Activated CD8-positive, alpha-beta T cell treated with anti-CD3 and anti-CD28 coated beads for 36 hours (primary cell): ENCODE measurements around the gene EFHC1. TPM values are rescaled to one million over a fixed set of nuclear protein-coding genes. Genes with fewer than 3 reads are reported as not detected.

ENCODE experiments used
- ATAC-seq: fragments of 200-7000 bp; cut with Tn5 transposase; one replicate; pipeline ENCODE4 v1.10.0; 2021; ENCODE audit warnings: mild to moderate bottlenecking, moderate library complexity
- CTCF ChIA-PET: fragments of 350-600 bp; sonication (Branson Sonifier 250); formaldehyde crosslinking; loops from one replicate; lab custom pipeline; 2021; ENCODE audit warnings: antibody characterized with exemption; lab: Charles Lee
- POLR2A ChIA-PET: fragments of 350-600 bp; sonication (Branson Sonifier 250); formaldehyde crosslinking; loops from one replicate; lab custom pipeline; 2021; ENCODE audit warnings: antibody characterized with exemption; lab: Charles Lee
- DNase-seq: peaks from one replicate; pipeline ENCODE4 v3.0.0-alpha.2; 2020
- H3K27ac Mint-ChIP-seq: one replicate; pipeline ENCODE4 v1.8.0; 2021; ENCODE audit warnings: mild to moderate bottlenecking, mixed read lengths
- H3K27me3 Mint-ChIP-seq: one replicate; pipeline ENCODE4 v1.8.0; 2021; ENCODE audit warnings: mixed read lengths
- H3K36me3 Mint-ChIP-seq: one replicate; pipeline ENCODE4 v1.8.0; 2021; ENCODE audit warnings: low read depth, mixed read lengths
- H3K4me1 Mint-ChIP-seq: one replicate; pipeline ENCODE4 v1.8.0; 2021; ENCODE audit warnings: low read depth, mixed read lengths
- H3K4me3 Mint-ChIP-seq: one replicate; pipeline ENCODE4 v1.8.0; 2021; ENCODE audit warnings: mild to moderate bottlenecking, moderate library complexity, mixed read lengths
- H3K9me3 Mint-ChIP-seq: one replicate; pipeline ENCODE4 v1.8.0; 2021; ENCODE audit warnings: mixed read lengths
- intact Hi-C: fragments of 100-400 bp; cut with micrococcal nuclease; formaldehyde crosslinking; loops from one replicate; pipeline ENCODE4 v1.10.0; 2022
- total RNA-seq, 2 experiments: library from RNA; stranded (reverse); gene quantifications; one replicate each; pipeline ENCODE4 v1.2.3, GENCODE V29; 2021
- TF ChIP-seq, protein P1 (sequence below): fragments of 200-600 bp; IDR thresholded peaks from one replicate; pipeline ENCODE4 v1.8.0; 2022; ENCODE audit warnings: antibody characterized with exemption, mild to moderate bottlenecking

The EFHC1 gene
- total RNA-seq, 2 experiments from 2014 or later, result 1.9 to 2.1 TPM

DNA sequence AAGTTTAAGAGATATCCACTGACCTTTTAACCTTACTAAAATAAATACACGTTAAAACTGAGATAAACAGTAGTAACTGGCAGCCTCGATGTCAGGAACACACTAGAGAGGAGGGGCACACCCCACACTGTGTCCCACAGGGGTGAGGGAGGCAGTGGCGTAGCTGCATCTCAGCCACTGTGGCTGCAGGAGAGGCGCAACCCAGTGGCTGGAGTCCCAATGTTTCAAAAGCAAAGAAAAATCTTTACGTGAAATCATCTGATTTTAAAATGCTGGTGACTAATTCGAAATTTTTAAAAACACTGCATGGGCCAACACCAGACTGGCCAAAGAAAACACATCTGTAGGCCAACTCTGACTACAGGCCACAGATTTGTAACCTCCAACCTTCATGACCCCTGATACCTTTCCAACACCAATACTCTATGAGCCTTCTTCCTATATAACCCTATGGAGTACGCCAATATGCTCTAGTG is 102.0 kb downstream of the EFHC1 start:
- H3K27me3 Mint-ChIP-seq, result no peaks in the 10 kb centered on the region
- H3K4me1 Mint-ChIP-seq, result peaks cover 6% of the 10 kb centered on the region
- TF ChIP-seq, protein P1, sequence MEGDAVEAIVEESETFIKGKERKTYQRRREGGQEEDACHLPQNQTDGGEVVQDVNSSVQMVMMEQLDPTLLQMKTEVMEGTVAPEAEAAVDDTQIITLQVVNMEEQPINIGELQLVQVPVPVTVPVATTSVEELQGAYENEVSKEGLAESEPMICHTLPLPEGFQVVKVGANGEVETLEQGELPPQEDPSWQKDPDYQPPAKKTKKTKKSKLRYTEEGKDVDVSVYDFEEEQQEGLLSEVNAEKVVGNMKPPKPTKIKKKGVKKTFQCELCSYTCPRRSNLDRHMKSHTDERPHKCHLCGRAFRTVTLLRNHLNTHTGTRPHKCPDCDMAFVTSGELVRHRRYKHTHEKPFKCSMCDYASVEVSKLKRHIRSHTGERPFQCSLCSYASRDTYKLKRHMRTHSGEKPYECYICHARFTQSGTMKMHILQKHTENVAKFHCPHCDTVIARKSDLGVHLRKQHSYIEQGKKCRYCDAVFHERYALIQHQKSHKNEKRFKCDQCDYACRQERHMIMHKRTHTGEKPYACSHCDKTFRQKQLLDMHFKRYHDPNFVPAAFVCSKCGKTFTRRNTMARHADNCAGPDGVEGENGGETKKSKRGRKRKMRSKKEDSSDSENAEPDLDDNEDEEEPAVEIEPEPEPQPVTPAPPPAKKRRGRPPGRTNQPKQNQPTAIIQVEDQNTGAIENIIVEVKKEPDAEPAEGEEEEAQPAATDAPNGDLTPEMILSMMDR, result no peak
- H3K9me3 Mint-ChIP-seq, result no peaks in the 10 kb centered on the region
- H3K27ac Mint-ChIP-seq, result no peak overlapping the region
- ChIA-PET POLR2A (interaction anchor here (0.9 kb wide), 1 partner anchor 10 kb away, joined by 3 read pairs; no protein-coding TSS in a partner anchor), CTCF (interaction anchor here (1.4 to 1.7 kb wide), 2 partner anchors 13 to 26 kb away, joined by 3 to 5 read pairs; no protein-coding TSS in a partner anchor)
- intact Hi-C loops, result no loop called here
- DNase-seq (no peak), ATAC-seq (no peak)
- no peaks in the 10 kb centered on the region for H3K36me3 Mint-ChIP-seq
- H3K4me3 Mint-ChIP-seq, result no peak overlapping the region

DNA sequence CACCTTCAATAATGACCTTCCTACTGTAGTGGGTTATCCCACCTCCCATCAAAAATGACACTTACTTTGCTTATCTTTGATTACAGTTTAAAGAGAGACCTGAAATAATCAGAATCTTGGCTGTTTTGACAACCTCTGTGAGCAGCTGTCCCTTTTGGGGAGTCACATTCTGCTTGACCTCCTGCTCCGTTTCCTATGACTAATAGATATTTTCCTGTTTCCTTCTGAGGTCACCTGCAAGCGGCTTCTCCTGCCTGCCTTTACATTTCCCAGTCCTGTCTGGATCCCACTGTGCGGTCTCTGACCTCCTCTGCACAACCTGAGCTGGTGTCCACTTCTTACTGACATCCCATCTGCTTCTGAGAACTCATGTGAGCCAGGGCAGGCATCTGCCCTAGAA is 102.5 kb downstream of the EFHC1 start:
- no peak overlapping the region for H3K4me3 Mint-ChIP-seq
- H3K36me3 Mint-ChIP-seq, result no peaks in the 10 kb centered on the region
- peaks cover 3% of the 10 kb centered on the region for H3K4me1 Mint-ChIP-seq
- no peaks in the 10 kb centered on the region for H3K9me3 Mint-ChIP-seq
- TF ChIP-seq, protein P1, result no peak
- ATAC-seq (no peak), DNase-seq (no peak)
- no peak overlapping the region for H3K27ac Mint-ChIP-seq
- POLR2A ChIA-PET, result interaction anchor here (0.9 kb wide), 1 partner anchor 9 kb away, joined by 3 read pairs; no protein-coding TSS in a partner anchor
- CTCF ChIA-PET, result interaction anchor here (1.4 to 1.7 kb wide), 2 partner anchors 13 to 27 kb away, joined by 3 to 5 read pairs; no protein-coding TSS in a partner anchor
- intact Hi-C loops, result no loop called here
- no peaks in the 10 kb centered on the region for H3K27me3 Mint-ChIP-seq

DNA sequence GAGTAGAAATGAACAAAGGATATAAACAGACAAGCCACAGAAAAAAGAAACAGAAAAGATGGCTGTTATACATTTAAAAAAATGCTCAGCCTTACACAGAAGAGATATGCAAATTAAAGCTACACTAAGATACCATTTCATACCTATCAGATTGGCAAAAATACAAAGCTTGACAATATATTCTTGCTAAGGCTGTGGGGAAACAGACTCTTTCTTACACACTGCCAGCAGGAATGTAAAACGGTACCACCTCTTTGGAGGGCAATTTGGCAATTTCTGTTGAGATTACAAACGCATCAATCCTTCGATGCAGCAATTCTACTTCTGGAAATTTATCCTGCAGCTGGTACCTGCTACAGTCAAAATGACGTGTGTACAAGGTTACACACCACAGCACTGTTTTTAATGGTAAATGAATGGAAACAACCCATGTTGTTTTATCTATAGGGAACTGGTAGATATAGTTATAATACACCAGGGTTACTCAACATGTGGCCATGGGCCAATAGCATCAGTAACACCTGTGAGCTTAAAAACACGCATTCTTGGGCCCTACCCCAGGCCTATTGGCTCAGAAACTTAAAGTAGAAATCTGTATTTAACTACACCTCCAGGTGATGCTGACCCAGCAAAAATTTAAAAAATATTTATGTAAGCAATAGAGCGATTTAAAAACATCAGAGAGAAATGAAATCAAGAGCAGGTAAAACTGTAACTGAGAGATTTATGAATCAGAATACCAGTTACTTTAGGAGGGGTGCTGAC is 103.4 kb downstream of the EFHC1 start:
- ChIA-PET POLR2A (interaction anchor here (0.9 kb wide), 1 partner anchor 8 kb away, joined by 3 read pairs; no protein-coding TSS in a partner anchor), CTCF (interaction anchor here (1.2 to 1.4 kb wide), 2 partner anchors 12 to 51 kb away, joined by 3 read pairs; no protein-coding TSS in a partner anchor)
- intact Hi-C loops, result no loop called here
- no peak overlapping the region for H3K27ac Mint-ChIP-seq
- TF ChIP-seq, protein P1, result no peak
- H3K36me3 Mint-ChIP-seq, result no peaks in the 10 kb centered on the region
- H3K9me3 Mint-ChIP-seq, result no peaks in the 10 kb centered on the region
- no peak for ATAC-seq
- no peak overlapping the region for H3K4me3 Mint-ChIP-seq
- no peaks in the 10 kb centered on the region for H3K4me1 Mint-ChIP-seq
- H3K27me3 Mint-ChIP-seq, result no peaks in the 10 kb centered on the region
- DNase-seq, result no peak

DNA sequence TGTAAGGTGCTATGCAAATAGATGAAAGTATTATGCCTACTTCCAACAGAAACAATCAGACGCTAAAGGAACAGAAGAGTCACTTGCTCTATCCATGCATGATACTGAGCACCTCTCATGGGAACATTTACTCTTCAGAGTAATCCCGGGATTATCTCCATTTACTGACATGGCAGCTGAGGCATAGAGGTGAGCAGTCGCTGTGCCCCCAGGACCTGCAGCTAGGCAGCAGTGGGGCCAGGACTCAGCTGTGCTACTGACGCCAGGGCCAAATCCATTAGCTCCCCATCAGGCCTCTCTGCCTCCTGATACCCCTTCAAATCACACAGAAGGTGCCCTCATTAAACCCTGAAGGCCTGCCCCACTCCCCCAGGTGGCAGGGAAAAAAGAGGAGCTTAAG is 104.8 kb downstream of the EFHC1 start:
- Mint-ChIP-seq H3K36me3 (no peaks in the 10 kb centered on the region), H3K9me3 (no peaks in the 10 kb centered on the region), H3K4me1 (peaks cover 5% of the 10 kb centered on the region), H3K4me3 (no peak overlapping the region), H3K27ac (no peak overlapping the region), H3K27me3 (no peaks in the 10 kb centered on the region)
- ChIA-PET POLR2A (interaction anchor here (0.6 kb wide), 1 partner anchor 38 kb away, joined by 3 read pairs; no protein-coding TSS in a partner anchor), CTCF (interaction anchor here (0.6 kb wide), 1 partner anchor 1059 kb away, joined by 3 read pairs; no protein-coding TSS in a partner anchor)
- TF ChIP-seq, protein P1, result no peak
- no peak for DNase-seq
- intact Hi-C loops, result no loop called here
- ATAC-seq, result no peak

DNA sequence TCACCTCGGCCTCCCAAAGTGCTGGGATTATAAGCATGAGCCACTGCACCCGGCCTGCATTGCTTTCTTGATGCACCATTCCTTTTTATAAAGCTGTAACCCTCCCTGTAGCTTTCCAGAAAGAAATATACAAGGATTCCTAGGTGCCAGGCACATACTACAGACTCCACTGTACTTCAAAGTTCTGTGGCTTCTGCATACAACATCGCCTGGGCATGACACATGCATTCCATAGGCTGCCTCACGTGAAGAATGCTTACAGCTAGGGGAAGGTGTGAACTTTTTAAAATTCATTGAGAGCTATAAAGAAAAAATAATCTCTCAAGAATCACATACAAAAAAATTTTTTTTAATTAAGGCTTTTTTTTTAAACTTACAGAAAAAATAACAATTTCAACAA is 106.5 kb downstream of the EFHC1 start:
- Mint-ChIP-seq H3K4me3 (no peak overlapping the region), H3K27me3 (no peaks in the 10 kb centered on the region), H3K4me1 (peaks cover 5% of the 10 kb centered on the region), H3K36me3 (no peaks in the 10 kb centered on the region), H3K27ac (no peak overlapping the region), H3K9me3 (no peaks in the 10 kb centered on the region)
- TF ChIP-seq, protein P1, result no peak
- DNase-seq, result no peak
- intact Hi-C loops, result no loop called here
- no peak for ATAC-seq
- POLR2A ChIA-PET, result no interaction called here
- CTCF ChIA-PET, result no interaction called here
